Measurements from ENCODE around the gene KLK10.

KLK10 gene

DNA sequence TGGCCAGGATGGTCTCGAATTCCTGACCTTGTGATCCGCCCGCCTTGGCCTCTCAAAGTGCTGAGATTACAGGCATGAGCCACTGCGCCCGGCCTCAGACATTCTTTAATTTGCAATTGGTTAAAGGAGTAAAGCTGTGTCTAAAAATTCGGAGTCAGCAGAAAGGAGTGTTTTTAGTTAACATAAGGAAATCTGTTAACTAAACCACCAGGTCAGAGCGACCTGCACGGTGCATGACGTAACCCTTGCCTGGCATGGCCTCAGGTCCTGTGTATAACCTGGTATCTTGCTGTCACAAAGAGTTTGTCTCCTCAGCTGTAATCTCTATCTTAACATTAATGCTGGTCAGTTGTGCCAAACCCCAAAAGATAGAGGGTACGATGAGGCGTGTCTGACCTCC, 24.8 kb upstream of the KLK10 start:
- H3K4me3 ChIP-seq (ENCODE audit: low read depth, low read length): no peak overlapping the region
- no peaks in the 10 kb centered on the region; the same call in 1 of the 2 replicates for H3K9me3 ChIP-seq (ENCODE audit: control insufficient read depth, insufficient read depth, low read depth, low read length)
- no peaks in the 10 kb centered on the region for H3K36me3 ChIP-seq (ENCODE audit: control insufficient read depth, insufficient read depth, low read length)
- no peak overlapping the region for H3K9ac ChIP-seq (ENCODE audit: low read length)
- no peak overlapping the region for H3K27ac ChIP-seq (ENCODE audit: low read depth, low read length)
- H3K4me1 ChIP-seq (ENCODE audit: control insufficient read depth, insufficient read depth, low read length): peaks cover 23% of the 10 kb centered on the region
- H3K27me3 ChIP-seq (ENCODE audit: control insufficient read depth, insufficient read depth, low read length): no peaks in the 10 kb centered on the region

DNA sequence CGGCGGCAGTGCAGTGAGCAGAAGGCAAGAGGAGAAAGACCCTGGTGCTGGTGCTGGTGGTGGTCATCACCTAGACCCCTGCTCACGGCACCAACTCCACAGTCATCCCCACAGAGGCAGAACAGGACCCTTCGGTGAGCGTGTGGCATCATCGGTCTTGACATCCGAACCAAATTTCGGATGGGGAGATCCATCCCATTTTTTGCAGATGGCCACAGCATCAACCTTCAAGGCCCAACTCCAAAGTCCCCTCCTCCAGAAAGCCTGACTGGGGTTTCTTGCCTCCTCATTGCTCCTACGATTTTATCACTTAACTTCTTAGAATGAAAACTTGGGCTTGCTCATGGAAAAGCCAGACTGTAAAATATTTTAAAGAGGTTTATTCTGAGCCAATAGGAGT, 24.0 kb upstream of the KLK10 start:
- H3K4me1 ChIP-seq (ENCODE audit: control insufficient read depth, insufficient read depth, low read length): peaks cover 23% of the 10 kb centered on the region
- no peaks in the 10 kb centered on the region for H3K27me3 ChIP-seq (ENCODE audit: control insufficient read depth, insufficient read depth, low read length)
- H3K36me3 ChIP-seq (ENCODE audit: control insufficient read depth, insufficient read depth, low read length): no peaks in the 10 kb centered on the region
- H3K4me3 ChIP-seq (ENCODE audit: low read depth, low read length): no peak overlapping the region
- H3K27ac ChIP-seq (ENCODE audit: low read depth, low read length): no peak overlapping the region
- no peaks in the 10 kb centered on the region; the same call in 1 of the 2 replicates for H3K9me3 ChIP-seq (ENCODE audit: control insufficient read depth, insufficient read depth, low read depth, low read length)
- H3K9ac ChIP-seq (ENCODE audit: low read length): no peak overlapping the region

- Histone ChIP-seq H3K36me3 (ENCODE audit: control insufficient read depth, insufficient read depth, low read length) (no peaks in the 10 kb centered on the region), H3K9ac (ENCODE audit: low read length) (no peak overlapping the region), H3K9me3 (ENCODE audit: control insufficient read depth, insufficient read depth, low read depth, low read length) (no peaks in the 10 kb centered on the region; the same call in 1 of the 2 replicates), H3K27ac (ENCODE audit: low read depth, low read length) (no peak overlapping the region), H3K27me3 (ENCODE audit: control insufficient read depth, insufficient read depth, low read length) (no peaks in the 10 kb centered on the region), H3K4me3 (ENCODE audit: low read depth, low read length) (no peak overlapping the region), H3K4me1 (ENCODE audit: control insufficient read depth, insufficient read depth, low read length) (no peaks in the 10 kb centered on the region)
These were observed 20.6 kb upstream of the KLK10 start for GRCh38 chr19:51040151-51040550.

- Histone ChIP-seq H3K27me3 (ENCODE audit: control insufficient read depth, insufficient read depth, low read length) (no peaks in the 10 kb centered on the region), H3K9me3 (ENCODE audit: control insufficient read depth, insufficient read depth, low read depth, low read length) (no peaks in the 10 kb centered on the region), H3K27ac (ENCODE audit: low read depth, low read length) (no peak overlapping the region), H3K36me3 (ENCODE audit: control insufficient read depth, insufficient read depth, low read length) (no peaks in the 10 kb centered on the region), H3K4me3 (ENCODE audit: low read depth, low read length) (no peak overlapping the region), H3K9ac (ENCODE audit: low read length) (no peak overlapping the region), H3K4me1 (ENCODE audit: control insufficient read depth, insufficient read depth, low read length) (no peaks in the 10 kb centered on the region)
These were observed 17.0 kb upstream of the KLK10 start for GRCh38 chr19:51036519-51036918.

DNA sequence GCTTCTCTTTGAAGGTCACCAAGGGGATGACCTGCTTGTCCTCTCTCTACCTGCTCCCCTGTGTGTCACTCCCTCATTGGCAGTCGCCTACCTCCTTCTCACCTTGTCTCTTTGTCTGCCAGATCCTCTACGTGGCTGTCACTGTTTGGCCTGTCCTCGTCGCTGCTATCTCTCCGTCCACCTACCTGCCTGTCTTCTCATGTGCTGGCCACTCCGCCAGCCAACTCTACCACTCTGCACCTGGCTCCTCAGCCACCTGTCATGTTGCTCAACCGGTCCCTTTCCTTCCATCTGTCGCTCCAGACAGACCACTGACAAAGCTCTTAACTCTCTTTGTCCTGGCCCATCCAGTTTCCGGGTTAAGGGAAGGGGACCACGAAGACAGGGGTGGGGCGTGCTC, 15.2 kb upstream of the KLK10 start, which contains the start of gene KLK12:
KLK12 (minus strand) TSS at position 299 of the 400 bp plus-strand sequence. CDS start 381 bp downstream, outside the sequence.
- H3K9me3 ChIP-seq (ENCODE audit: control insufficient read depth, insufficient read depth, low read depth, low read length): no peaks in the 10 kb centered on the region
- H3K27ac ChIP-seq (ENCODE audit: low read depth, low read length): no peak within 1 kb of the TSS
- H3K36me3 ChIP-seq (ENCODE audit: control insufficient read depth, insufficient read depth, low read length): no peaks in the 10 kb centered on the region
- peaks cover 4% of the 10 kb centered on the region; the same call in 1 of the 2 replicates for H3K4me1 ChIP-seq (ENCODE audit: control insufficient read depth, insufficient read depth, low read length)
- H3K4me3 ChIP-seq (ENCODE audit: low read depth, low read length): no peak within 1 kb of the TSS
- no peaks in the 10 kb centered on the region for H3K27me3 ChIP-seq (ENCODE audit: control insufficient read depth, insufficient read depth, low read length)
- no peak within 1 kb of the TSS for H3K9ac ChIP-seq (ENCODE audit: low read length)

- H3K9ac ChIP-seq (ENCODE audit: low read length): no peak overlapping the region
- H3K27ac ChIP-seq (ENCODE audit: low read depth, low read length): no peak overlapping the region
- H3K4me1 ChIP-seq (ENCODE audit: control insufficient read depth, insufficient read depth, low read length): peaks cover 8% of the 10 kb centered on the region; the same call in 1 of the 2 replicates
- no peaks in the 10 kb centered on the region for H3K27me3 ChIP-seq (ENCODE audit: control insufficient read depth, insufficient read depth, low read length)
- H3K9me3 ChIP-seq (ENCODE audit: control insufficient read depth, insufficient read depth, low read depth, low read length): no peaks in the 10 kb centered on the region
- H3K36me3 ChIP-seq (ENCODE audit: control insufficient read depth, insufficient read depth, low read length): no peaks in the 10 kb centered on the region
- no peak overlapping the region for H3K4me3 ChIP-seq (ENCODE audit: low read depth, low read length)
These were observed 12.3 kb upstream of the KLK10 start for GRCh38 chr19:51031880-51032225.

DNA sequence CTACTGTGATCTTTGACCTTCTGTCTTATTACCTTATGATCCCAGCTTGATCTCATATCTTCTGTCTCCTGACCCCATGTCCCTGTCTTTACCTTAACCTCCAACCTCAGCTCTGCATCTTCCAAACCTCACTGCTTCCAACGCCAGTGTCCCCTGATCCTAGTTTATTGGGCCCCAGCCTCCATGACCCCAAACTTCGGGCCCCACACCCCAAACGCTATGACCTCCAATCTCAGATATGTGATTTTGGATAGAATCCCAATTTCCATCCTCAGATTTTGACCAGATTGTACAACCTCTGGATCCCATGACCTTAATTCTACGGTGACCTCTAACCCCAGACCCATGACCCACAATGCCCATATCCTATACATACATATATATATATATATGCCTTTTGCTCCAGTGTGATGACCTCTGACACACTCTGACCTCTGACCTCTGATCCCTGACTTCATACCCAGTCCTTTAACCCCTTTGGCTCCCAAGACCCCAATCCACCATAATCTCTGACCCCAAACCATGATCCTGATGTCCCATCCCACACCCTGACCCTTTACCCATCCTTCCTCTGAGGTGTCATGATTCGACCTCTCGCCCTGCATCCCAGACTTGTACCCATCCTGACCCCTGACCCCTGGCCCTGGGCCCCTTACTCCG, 11.8 kb upstream of the KLK10 start:
- Histone ChIP-seq H3K27me3 (ENCODE audit: control insufficient read depth, insufficient read depth, low read length) (no peaks in the 10 kb centered on the region), H3K36me3 (ENCODE audit: control insufficient read depth, insufficient read depth, low read length) (no peaks in the 10 kb centered on the region), H3K4me1 (ENCODE audit: control insufficient read depth, insufficient read depth, low read length) (peaks cover 11% of the 10 kb centered on the region; the same call in 1 of the 2 replicates), H3K4me3 (ENCODE audit: low read depth, low read length) (no peak overlapping the region), H3K9ac (ENCODE audit: low read length) (no peak overlapping the region), H3K27ac (ENCODE audit: low read depth, low read length) (no peak overlapping the region), H3K9me3 (ENCODE audit: control insufficient read depth, insufficient read depth, low read depth, low read length) (no peaks in the 10 kb centered on the region)

DNA sequence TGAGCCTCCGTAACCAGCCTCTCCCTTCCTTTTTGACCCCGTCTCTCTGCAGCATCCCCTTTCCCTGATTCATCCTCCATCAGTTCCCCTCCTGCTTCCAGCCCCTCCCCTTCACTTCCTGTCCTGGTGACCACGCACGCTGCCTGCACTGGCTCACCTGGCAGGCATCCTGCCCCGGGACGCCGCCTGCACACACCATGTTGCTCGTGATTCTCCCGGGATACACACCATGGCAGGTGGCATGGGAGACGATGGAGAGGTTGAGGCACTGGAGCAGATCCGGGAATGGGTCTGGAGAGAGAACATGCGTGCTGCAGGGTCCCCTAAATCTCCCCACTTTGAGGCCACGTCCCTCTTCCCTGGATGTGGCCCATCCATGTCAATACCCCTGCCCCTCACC, 11.1 kb upstream of the KLK10 start:
- Histone ChIP-seq H3K27me3 (ENCODE audit: control insufficient read depth, insufficient read depth, low read length) (no peaks in the 10 kb centered on the region), H3K4me1 (ENCODE audit: control insufficient read depth, insufficient read depth, low read length) (peaks cover 19% of the 10 kb centered on the region), H3K4me3 (ENCODE audit: low read depth, low read length) (no peak overlapping the region)

DNA sequence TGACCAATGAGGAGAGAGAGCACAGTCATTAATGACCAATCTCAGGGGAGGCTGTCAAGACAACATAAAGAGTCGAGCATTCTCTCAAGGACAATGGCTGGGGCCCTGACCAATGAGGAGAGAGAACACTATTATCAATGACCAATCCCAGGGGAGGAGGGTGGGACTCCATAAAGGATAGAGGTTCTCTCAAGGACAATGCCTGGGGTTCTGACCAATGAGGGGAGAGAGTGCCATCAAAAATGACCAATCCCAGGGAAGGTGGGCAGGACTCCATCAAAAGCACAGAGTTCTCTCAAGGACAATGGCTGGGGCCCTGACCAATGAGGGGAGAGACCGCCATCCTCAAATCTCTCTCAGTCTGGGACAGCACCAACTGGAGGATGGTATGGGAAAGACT, 10.2 kb upstream of the KLK10 start:
- Histone ChIP-seq H3K9ac (ENCODE audit: low read length) (no peak overlapping the region), H3K4me3 (ENCODE audit: low read depth, low read length) (no peak overlapping the region), H3K36me3 (ENCODE audit: control insufficient read depth, insufficient read depth, low read length) (no peaks in the 10 kb centered on the region), H3K9me3 (ENCODE audit: control insufficient read depth, insufficient read depth, low read depth, low read length) (no peaks in the 10 kb centered on the region), H3K27ac (ENCODE audit: low read depth, low read length) (no peak overlapping the region), H3K4me1 (ENCODE audit: control insufficient read depth, insufficient read depth, low read length) (peaks cover 28% of the 10 kb centered on the region), H3K27me3 (ENCODE audit: control insufficient read depth, insufficient read depth, low read length) (peaks cover 2% of the 10 kb centered on the region; the same call in 1 of the 2 replicates)

More for the DNA sequence above, 11.1 kb upstream of the KLK10 start:
- Histone ChIP-seq H3K9me3 (ENCODE audit: control insufficient read depth, insufficient read depth, low read depth, low read length) (no peaks in the 10 kb centered on the region), H3K27ac (ENCODE audit: low read depth, low read length) (no peak overlapping the region), H3K9ac (ENCODE audit: low read length) (no peak overlapping the region), H3K36me3 (ENCODE audit: control insufficient read depth, insufficient read depth, low read length) (no peaks in the 10 kb centered on the region)

GRCh38 chr19:51027873-51028272, 8.4 kb upstream of the KLK10 start:
- no peak overlapping the region for H3K4me3 ChIP-seq (ENCODE audit: low read depth, low read length)
- peaks cover 7% of the 10 kb centered on the region; the same call in 1 of the 2 replicates for H3K27me3 ChIP-seq (ENCODE audit: control insufficient read depth, insufficient read depth, low read length)
- no peaks in the 10 kb centered on the region for H3K36me3 ChIP-seq (ENCODE audit: control insufficient read depth, insufficient read depth, low read length)
- no peak overlapping the region for H3K27ac ChIP-seq (ENCODE audit: low read depth, low read length)
- no peak overlapping the region for H3K9ac ChIP-seq (ENCODE audit: low read length)
- H3K4me1 ChIP-seq (ENCODE audit: control insufficient read depth, insufficient read depth, low read length): peaks cover 30% of the 10 kb centered on the region
- no peaks in the 10 kb centered on the region for H3K9me3 ChIP-seq (ENCODE audit: control insufficient read depth, insufficient read depth, low read depth, low read length)

DNA sequence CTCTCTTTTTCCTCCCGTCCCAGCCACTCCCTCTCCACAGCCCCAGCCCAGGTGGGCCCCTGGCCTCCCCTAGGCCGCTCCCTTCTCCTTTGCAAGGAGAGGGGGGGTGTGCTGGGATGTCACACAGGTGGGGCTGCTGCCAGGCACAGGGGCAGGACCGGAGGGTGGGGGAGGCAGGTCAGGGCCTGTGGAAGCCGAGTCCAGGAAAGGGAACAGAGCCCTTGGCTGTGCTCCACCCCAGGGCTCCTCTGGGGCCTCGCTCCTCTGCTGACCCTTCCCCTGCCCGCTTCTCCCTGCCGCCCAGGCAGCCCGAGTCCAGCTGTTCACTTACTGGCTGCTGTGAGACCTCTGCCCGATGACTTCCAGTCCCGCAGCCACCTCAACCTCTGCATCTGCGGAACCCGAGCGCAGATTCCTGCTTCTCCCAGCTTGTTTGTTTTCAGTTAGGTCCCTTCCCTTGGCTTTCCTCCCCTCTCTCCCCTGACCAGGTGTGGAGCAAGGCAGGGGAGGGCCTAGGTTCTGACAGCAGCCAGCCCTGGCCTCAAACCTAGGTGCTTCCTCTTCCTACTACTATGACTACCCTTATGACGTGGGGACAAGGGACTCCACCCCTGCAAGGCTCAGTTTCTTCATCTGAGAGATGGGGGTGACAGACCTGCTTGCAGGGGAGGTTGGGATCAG, 7.8 kb upstream of the KLK10 start:
- Histone ChIP-seq H3K9me3 (ENCODE audit: control insufficient read depth, insufficient read depth, low read depth, low read length) (no peaks in the 10 kb centered on the region), H3K27ac (ENCODE audit: low read depth, low read length) (no peak overlapping the region), H3K36me3 (ENCODE audit: control insufficient read depth, insufficient read depth, low read length) (no peaks in the 10 kb centered on the region), H3K4me1 (ENCODE audit: control insufficient read depth, insufficient read depth, low read length) (peaks cover 30% of the 10 kb centered on the region), H3K9ac (ENCODE audit: low read length) (no peak overlapping the region), H3K4me3 (ENCODE audit: low read depth, low read length) (no peak overlapping the region), H3K27me3 (ENCODE audit: control insufficient read depth, insufficient read depth, low read length) (peaks cover 7% of the 10 kb centered on the region; the same call in 1 of the 2 replicates)
